GM21381 (cell line): ENCODE measurements around the gene PTPRU.

Source experiments
- ATAC-seq: cut with Tn5 transposase; IDR thresholded peaks from one replicate; pipeline ENCODE4 v1.9.1; 2021; ENCODE audit warnings: mild to moderate bottlenecking, moderate library complexity; ENCODE audit not compliant: unreplicated experiment

PTPRU gene

DNA sequence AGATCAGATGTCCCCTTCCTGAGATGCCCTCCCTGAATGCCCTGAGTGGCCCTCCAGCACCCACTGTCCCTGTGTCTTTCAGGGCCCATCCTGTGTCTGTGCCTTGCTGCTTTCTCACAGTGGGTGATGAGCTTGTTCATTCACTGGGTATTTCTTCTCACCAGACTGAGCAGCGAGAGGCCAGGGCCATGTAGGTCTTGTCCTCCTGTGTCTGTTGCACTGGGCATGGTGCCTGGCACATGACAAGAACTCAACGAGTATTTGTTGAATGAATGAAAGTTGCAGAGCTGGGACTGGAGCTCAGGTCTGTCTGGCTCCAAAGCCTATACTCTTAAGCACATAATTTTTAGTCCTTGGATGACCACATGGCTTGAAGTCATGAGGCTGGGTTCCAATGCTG is 93.8 kb downstream of the PTPRU start:
- no peak for ATAC-seq

DNA sequence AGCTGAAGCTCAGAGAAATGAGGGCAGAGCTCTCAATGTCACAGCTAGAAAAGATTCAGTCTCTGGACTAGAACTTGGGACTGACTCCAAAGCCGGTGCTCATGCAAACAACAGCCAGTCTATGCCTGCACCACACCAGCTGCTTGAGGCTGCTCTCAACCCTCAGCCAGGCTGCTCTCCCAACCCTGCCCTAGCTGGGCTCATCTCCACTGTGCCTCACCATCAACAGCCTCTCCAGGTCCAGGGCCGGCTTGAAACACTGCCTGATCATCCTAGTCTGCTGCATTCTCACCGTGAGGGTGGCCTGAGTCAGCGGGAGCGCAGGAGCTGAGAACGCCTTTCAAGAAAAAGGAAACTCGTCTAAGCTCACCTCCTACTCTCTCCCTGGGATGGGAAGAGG is 94.5 kb downstream of the PTPRU start:
- ATAC-seq = no peak

DNA sequence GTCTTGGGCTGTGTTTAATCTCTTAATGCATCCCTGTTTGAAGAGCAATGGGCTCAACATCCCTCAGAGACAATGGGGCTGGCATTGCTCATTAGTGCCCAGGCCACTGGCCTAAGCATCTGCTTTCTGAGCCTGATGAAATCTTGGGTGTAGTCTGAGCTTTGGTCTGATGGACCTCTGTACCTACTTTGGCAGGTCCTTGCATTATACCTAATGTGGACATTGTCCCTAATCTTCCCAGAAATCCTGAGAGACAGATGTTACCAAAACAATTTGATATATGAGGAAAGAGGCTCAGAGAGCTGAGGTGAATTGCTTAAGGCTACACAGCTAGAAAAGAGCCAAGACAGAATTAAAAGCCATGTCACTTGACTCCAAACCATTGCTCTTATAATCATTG is 95.0 kb downstream of the PTPRU start:
- no peak for ATAC-seq

DNA sequence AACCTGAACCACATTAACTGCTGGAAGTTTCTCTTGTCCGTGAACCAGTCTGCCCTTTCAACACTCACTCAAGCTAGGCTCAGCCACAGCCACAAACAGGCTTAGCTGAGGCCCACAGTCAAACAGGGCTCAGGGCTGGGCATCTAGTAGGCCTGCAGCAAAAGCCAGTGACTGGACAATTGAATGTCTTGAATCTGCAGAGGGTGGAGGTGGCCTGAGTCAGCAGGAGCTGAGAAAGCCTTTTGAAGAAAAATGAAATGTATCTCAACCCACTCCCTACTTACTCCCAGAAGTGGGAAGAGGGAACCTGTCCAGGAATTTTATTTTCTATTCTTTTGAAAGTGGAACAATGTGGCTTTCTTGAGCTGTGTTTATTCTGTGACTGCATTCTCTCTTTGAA is 95.4 kb downstream of the PTPRU start:
- ATAC-seq = no peak

DNA sequence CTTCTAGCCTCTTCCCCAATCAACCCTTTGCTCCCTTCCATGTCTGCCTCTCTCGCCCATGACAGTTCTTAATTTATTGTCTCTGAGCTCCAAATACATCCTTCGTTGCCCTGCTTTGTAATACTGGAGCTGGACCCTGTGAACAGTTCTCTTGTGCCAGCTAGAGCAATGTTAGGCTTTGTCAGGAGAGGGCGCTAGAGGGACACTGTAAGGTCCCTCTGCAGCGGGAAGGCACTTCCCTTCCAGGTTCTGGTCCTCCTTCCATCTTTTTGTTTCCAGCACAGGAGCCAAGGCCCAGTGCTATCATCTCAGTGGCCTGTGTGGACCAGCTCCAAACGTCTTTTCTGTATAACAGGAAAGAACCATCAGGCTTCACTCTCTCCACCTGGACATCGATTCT is 95.9 kb downstream of the PTPRU start:
- ATAC-seq = no peak

DNA sequence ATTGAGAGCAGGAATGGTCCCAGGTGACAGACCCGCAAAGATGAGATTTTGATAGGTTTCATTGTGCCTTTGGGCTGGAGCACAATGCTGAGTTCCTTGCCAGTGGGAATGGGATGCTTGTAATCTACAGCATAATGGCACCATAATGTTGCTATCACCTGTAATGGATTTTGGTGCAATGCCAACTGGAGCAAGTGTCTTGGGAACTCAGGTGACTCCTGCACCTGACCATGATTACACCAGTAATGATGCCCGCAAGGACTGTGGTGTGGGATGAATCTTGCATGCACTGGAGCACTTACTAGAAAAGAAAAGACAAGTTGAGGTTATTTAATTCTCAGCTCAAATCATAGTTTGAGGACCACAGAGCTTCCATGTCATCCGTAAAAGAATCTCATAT is 96.7 kb downstream of the PTPRU start:
- no peak for ATAC-seq

DNA sequence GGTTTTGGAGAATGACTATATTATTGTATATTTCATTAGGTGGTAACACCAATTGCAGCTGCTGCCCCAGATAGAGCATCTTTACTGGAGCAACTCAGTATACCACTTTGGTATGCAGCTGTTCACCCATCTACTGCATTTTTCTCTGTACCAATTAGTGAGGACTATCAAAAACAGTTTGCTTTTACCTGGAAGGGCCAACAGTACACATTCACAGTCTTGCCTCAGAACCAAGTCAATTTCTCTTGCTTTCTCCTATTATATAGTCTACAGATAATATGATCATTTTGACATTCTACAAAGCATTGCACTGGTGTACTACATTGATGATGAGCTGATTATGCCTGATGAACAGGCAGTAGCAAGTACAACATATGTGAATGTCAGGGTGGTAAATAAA is 99.3 kb downstream of the PTPRU start:
- no peak for ATAC-seq

DNA sequence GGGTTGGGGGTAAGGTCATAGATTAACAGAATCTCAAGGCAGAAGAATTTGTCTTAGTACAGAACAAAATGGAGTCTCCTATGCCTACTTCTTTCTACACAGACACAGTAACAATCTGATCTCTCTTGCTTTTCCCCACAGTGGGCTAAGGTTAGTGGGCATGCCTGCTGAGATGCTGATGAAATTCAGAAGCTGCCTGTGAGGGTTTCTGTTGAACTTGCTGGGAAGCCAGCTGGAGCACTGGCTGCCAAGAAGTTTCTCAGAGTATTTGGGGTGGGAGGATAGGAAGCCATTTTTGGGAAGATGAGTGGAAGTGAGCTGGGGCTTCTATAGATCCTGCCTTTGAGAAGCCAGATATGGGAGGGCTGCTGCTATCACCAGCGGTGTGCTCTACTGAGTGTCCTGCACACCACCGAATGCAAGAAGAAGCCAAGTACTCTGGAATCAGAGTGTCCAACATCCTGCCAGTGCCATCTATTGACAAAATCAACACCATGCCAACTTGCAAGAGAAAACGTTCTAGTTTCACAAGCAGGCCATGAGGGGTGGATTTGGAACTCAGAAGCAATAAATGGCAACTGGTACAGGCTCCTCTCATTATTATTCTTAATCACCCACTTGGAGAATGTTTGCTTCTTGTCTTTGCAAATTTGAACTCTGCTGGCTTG is 102.7 kb downstream of the PTPRU start:
- no peak for ATAC-seq

DNA sequence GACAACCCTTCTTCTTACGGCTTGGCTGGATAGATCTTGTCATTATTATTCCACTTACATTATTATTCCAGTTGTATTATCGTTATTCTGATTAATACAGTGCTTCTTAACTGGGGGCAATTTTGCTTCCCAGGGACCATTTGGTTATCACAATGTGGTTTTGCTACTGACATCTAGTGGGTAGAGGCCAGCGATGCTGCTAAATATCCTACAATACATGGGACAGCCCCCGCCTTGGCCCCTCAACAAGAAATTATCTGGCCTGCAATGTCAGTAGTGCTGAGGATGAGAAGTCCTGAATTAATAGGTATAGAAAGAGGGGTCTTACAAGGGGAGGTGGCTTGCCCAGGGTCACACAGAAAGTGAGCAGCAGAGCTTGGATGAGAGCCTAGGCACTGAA is 105.6 kb downstream of the PTPRU start:
- no peak for ATAC-seq

DNA sequence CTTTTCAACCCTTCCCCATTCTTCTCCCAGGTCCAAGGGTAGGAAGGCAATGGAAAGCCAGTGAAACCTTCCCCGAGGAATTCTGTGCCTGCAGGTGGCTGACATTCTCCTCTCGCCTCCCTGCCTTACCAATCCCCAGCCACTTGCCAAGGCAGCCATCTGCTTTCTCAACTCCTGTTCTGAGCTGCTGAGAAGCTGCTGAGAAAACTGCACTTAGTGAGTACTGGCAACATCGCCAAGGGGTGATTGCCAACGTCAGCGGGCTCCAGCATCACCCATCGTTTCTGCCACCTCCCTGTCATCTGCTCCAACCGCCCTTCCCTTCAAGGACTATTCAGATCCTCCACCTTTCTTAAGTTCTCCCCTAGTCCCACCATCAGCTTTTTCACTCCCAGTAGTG is 106.0 kb downstream of the PTPRU start:
- no peak for ATAC-seq

DNA sequence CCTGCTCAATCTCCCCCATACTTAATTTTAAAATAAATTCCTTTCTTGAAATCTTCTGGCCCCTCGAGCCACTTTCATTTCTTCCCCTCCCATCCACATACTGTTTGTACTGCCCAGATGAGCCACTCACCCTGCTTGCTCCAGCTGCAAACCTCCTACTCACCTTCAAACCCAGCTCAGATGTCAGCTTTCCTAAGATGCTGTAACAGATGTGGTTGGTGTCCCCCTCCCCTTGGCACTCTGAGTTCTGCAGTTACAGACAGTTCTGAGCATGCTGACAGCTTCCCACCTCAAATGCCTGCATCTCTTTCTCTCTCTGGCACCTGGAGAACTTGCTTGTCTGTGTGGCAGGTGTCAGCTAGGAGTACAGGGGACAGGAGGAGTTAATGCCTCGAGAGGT is 106.7 kb downstream of the PTPRU start:
- ATAC-seq = no peak

DNA sequence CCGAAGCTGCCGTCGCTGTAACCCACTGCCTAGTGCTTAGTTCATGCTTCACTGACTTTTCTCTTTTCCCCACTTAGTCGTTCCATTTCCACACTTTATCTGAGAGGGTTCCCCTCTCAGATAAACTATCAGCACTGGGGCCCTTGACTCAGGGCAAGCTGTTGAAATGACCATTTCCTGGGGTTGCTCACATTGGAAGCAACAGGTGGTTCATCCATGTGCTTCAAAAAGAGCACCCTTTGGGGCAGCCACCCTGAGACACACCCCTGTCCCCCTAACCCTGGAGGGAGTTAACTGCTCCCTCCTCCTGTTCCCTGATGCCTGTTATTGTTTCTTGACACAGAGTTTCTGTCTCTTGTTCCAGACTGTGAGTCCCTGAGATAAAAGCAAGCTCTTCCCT is 107.2 kb downstream of the PTPRU start:
- ATAC-seq = no peak

DNA sequence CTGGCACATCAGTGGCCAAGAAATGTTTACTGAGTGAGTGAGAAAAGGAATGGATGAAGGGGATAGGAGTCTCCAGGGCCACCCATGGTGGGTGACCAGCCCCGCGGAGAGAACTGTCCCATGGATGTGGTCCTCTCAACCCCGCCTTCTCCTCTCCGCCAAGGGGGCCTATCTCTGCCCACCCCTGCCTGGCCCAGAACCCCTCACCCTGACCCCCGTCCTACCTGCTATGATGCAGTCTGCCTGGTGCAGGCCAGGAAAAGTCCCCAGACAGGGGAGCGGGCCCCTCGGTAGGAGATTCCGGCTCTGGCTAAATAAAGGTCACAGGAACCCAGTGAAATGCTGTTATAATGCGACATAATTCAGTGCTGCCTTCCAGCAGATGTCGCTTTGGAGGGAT is 107.6 kb downstream of the PTPRU start:
- no peak for ATAC-seq

DNA sequence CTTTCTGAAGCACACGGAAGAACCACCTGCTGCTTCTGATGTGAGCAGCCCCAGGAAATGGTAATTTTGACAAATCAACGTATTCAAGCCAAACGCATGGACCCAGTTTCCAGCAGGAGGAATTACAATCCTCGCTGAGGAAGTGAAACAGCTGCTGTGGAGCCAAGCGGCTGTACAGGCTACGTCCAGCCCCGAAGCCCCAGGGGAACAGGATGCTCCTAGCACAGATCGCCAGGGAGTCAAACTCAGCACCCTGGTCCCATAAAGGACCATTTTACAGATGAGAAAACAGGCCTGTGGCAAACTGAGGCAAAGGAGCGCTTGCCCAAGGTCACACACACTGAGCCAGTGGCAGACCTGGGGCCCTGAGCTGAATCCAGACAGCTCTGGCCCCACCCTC is 108.0 kb downstream of the PTPRU start:
- ATAC-seq = no peak

DNA sequence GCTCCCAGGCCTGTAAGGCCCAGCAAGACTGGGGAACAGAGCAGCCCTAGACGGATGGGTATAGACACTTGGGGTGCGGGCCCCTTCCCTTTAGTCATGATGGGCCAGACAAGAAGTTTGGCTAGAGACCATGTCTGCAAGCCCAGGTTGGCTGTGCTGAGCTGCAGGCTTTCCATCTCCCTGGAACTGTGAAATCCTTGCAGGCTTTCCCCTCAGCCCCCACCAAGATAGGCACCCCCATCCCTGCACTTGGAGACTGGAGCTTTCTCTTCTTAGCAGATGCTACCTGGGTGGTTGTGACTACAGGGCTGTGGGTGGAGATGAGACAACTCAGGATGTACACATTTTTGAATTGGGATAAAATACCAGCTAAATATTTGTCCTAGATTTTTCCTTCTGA is 110.3 kb downstream of the PTPRU start:
- ATAC-seq = no peak

DNA sequence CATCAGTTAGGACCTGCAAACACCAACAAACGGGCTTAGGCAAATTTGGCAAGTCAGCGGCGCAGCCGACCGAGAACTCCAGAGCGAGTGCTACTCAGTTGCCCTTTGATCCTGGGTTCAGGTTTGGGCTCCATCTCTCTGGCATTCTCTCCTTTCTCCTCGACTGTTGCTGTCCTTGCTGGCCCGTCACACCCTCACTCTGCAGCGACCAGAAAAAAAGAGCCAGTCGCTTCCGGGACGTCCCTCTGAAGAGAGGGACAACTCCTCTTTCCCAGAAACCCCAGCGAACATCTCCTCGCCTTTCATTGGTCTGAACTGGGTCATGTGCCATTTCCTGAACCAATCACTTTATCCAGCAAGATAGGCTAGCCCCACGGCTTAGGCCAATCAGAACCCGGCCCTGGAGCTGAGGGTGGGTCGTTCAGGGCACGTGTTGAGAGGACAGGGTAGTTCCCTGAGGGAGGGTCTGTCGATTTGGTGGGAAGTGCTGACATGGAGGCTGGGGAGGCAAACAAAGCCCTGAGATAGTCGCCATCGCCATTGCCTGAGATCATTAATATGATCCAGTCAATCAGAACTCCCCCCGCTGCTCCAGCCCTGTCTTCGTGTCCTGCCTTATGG is 113.7 kb downstream of the PTPRU start:
- no peak for ATAC-seq

DNA sequence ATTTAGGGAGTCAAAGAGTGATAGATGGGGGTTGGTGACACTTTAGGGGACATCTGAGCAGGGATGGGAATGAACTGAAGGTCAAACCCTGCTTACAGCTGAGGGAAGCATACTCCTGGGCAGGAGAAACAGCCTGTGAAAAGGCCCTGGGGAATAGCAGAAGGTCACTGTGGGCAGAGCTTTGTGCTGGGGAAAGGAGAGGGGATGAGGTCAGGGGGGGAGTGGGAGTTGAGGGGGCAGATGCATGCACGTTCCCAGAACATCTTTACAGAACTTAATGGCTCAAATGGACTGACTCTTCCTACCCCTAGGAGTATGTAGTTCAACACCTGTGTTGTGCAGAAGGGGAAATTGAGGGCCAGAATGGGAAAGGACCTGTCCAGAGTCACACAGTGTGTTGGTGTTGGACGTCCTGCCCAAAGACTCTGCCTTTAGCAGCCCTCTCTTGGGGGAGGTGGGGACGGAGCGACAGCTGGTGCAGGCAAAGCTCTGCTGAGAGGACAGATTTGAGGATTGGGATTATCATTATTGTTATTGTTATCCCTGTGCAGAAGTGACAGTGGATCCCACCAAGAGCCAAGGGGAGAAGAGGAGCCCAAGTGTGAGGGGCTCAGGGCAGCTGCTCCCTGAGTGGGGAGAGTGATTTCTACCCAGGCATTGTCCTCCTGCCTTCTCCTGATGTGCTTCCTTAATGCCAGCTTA is 116.5 kb downstream of the PTPRU start:
- ATAC-seq = no peak

DNA sequence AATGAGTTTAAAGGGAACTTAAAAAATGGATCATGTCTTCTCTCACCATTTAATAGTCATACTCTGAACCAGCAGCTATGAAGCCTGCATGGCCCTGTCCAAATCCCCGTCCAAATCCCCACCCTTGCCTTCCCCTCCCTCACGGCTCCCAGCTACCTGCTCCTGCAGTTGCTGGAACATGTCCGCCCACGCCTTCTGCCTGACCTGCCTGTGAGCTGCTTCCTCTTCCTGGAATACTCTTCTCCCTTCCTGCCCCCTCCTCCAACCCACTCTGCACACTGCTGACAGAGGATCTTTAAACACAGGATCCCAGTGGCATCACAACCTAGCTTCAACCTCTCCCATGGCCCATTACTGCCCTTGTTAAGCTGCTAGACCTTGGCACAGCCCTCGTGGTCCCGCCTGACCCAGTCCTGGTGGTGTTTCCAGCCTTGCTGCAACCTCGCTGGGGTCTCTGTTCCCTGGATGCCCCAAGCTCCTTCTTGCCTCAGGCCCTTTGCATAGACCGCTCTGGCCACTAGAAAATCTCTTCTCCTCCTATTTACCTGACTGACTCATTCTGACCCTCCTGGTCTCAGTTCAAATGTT is 118.3 kb downstream of the PTPRU start:
- ATAC-seq = no peak

DNA sequence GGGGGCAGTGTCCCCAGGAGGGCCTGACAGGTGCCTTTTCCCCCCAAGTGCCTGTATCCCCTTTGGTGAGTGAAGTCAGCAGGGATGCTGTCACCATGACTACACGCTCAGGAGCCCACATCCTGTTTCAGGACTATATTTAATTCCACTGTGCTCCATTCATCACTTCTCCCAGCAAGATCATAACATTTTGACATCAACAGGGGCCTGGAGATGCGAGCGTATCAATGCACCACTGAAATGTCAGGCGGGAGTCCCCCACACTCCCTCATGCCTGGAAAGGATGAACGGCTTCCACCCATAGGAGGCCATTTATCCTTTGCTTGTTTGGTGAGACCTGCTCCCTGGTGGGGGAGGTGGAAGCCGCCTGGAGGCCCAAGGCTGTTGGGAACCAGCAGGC is 119.1 kb downstream of the PTPRU start:
- ATAC-seq = no peak

DNA sequence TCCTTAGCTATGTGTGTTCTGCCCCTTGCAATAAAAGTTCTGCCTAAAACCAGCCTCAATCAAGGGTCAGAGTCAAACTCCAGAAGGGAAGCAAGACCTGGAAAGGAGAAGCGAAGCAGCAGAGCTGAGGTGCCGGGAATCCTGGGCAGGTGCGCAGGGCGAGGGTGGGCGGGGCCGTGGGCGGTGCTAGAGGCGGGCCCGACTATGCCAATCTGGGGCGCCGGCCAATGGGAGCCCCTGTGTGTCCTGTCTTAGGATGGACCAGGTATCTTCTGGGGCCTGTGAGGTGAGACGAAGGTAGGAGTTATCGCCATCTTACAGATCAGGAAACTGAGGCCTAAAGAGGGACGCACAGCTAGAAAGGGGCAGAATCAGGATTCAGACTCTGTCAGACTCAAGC is 120.3 kb downstream of the PTPRU start:
- ATAC-seq = no peak

DNA sequence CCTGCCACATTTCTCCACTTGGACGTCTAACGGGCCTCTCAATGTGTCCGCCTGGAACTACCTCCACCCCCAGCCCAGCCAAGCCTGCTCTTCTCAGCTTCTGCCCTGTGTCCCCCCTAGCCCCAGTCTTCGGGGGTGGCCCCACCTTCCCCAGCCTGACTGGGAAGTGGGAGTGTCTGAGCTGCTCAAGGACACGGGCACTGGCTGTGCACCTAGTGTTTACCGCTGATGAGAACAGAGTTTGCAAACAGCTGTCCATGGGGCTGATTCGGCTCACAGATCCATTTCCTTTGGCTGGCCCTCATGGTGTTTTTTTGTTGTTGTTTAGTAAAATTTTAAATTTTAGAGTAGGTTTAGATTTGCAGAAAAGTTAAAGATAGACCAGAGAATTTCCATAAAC is 121.1 kb downstream of the PTPRU start:
- ATAC-seq = no peak

DNA sequence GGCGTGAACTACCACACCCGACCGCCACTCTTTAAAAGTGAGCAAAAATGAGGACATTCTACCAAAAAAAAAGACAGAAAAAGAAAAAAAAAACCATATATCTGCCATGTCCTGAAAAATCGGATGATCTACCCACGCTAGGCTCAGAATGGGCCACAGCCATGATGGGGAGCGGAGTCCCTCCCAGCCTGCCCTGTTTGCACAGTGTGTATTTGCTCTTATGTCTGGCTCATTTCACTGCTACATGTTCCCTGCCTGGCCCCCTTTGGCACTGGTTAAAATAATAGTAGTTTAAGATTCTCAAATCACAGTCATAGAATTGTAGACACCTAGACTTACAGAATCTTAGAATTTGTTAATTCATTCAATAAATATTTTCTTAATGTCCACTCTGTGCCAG is 121.9 kb downstream of the PTPRU start:
- ATAC-seq = no peak
